Gastroesophageal sphincter (tissue), 3 donors: ENCODE results near the gene ATRN.

Source experiments
- CTCF ChIP-seq, 4 experiments: fragments of 200-600 bp in 2 of 4; fragments of 450-650 bp in 2 of 4; sonication (generic) in 1 of 4; IDR thresholded peaks; one replicate each; pipeline ENCODE4 v1.5.1; 2017 to 2019; ENCODE audit warnings: antibody characterized with exemption in 4 of 4, mild to moderate bottlenecking in 2 of 4, moderate library complexity in 2 of 4
- EP300 ChIP-seq: sonication (generic); formaldehyde crosslinking; IDR thresholded peaks from one replicate; pipeline ENCODE4 v1.6.1; 2017; ENCODE audit warnings: antibody characterized with exemption, mild to moderate bottlenecking

- TF ChIP-seq CTCF (IDR thresholded peaks at IDR 0.05) (no peak), EP300 (no peak)
Observed at GRCh38 chr20:3663858-3664257, 193.0 kb downstream of the ATRN start.
